ENCODE results near the gene UGT1A3.

DNA sequence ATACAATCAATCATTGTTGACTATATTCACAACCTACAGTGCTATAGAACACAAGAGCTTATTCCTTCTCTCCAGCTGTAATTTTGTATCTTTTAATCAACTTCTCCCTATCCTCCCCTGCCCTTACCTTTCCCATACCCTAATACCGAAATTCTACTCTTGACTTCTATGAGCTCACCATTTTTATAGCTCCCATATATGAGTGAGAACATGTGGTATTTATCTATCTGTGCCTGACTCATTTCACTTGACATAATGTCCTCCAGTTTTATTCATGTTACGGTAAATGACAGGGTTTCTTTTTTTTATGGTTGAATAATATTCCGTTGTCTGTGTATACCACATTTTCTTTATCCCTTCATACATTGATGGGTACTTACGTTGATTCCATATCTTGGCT is 51.9 kb downstream of the UGT1A3 start:
- no peak for TF ChIP-seq POLR2A (IDR thresholded peaks at IDR 0.05)
- TF ChIP-seq POLR2AphosphoS5 (IDR thresholded peaks at IDR 0.05) = no peak
